Thyroid gland (tissue), 4 donors: ENCODE results near the gene PSD2.

Experiments
- POLR2A ChIP-seq, 2 donors: fragments of 450-650 bp; IDR thresholded peaks; one replicate each; pipeline ENCODE4 v1.6.1; 2017; ENCODE audit warnings: antibody characterized with exemption in 2 of 2, mild to moderate bottlenecking in 2 of 2, moderate library complexity in 1 of 2
- TF ChIP-seq, protein P1 (sequence below), 6 experiments: fragments of 200-600 bp in 3 of 6; fragments of 450-650 bp in 3 of 6; sonication (generic) in 3 of 6; IDR thresholded peaks; one replicate each; pipeline ENCODE4 v1.5.1; 2016 to 2019; ENCODE audit warnings: antibody characterized with exemption in 6 of 6, mild to moderate bottlenecking in 2 of 6, inconsistent platforms in 1 of 6, moderate library complexity in 1 of 6

DNA sequence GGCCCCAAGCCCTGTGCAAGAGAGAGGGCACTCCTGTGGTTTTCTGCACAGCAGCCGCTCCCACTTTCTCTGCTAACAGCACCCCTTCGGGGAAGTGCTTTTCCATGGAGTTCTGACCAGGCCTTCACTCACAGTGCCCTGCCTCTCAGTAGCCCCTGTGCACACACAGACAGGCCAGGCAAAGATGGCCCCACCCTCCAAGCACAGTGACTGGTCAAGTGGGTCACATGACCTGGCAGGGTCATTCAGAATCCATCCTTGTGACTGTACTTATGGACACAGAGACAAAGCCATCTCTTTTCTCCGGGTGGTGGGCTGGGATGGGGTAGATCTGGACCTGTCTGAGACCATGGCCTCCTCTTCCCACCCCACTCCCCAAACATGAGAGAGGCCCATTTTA is 82.5 kb downstream of the PSD2 start:
- TF ChIP-seq, protein P1, sequence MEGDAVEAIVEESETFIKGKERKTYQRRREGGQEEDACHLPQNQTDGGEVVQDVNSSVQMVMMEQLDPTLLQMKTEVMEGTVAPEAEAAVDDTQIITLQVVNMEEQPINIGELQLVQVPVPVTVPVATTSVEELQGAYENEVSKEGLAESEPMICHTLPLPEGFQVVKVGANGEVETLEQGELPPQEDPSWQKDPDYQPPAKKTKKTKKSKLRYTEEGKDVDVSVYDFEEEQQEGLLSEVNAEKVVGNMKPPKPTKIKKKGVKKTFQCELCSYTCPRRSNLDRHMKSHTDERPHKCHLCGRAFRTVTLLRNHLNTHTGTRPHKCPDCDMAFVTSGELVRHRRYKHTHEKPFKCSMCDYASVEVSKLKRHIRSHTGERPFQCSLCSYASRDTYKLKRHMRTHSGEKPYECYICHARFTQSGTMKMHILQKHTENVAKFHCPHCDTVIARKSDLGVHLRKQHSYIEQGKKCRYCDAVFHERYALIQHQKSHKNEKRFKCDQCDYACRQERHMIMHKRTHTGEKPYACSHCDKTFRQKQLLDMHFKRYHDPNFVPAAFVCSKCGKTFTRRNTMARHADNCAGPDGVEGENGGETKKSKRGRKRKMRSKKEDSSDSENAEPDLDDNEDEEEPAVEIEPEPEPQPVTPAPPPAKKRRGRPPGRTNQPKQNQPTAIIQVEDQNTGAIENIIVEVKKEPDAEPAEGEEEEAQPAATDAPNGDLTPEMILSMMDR (IDR thresholded peaks at IDR 0.05) = no peak
- no peak for TF ChIP-seq POLR2A (IDR thresholded peaks at IDR 0.05)
